ENCODE data around the gene IGSF21. TPM values are rescaled to one million over a fixed set of nuclear protein-coding genes. Genes with fewer than 3 reads are reported as not detected.

The IGSF21 gene
- polyA plus RNA-seq, 1 donor (not counting 4 experiments of a cell fraction or from before 2014, with no cell fraction given) = not detected

GRCh38 chr1:18263547-18264120, 156.0 kb downstream of the IGSF21 start:
- no peak overlapping the region for H3K27ac ChIP-seq (ENCODE audit: control insufficient read depth, insufficient read depth, low read length)
- H4K20me1 ChIP-seq (ENCODE audit: control insufficient read depth, extremely low read depth, insufficient read depth, low read length) = no peaks in the 10 kb centered on the region
- no peaks in the 10 kb centered on the region for H3K27me3 ChIP-seq (ENCODE audit: control insufficient read depth, extremely low read depth, insufficient read depth, low read length)
- H3K4me3 ChIP-seq (ENCODE audit: control insufficient read depth in 2 of 3, extremely low read depth in 1 of 3, insufficient read depth in 2 of 3, low read depth in 1 of 3, low read length in 3 of 3) = no peak overlapping the region
- no peak overlapping the region for H3K9ac ChIP-seq (ENCODE audit: control insufficient read depth, extremely low read depth, insufficient read depth, low read length)
- FAIRE-seq (no peak), DNase-seq (ENCODE audit: low read depth, low spot score) (no peak)
- H2AFZ ChIP-seq (ENCODE audit: control insufficient read depth, low read length) = no peak overlapping the region
- TF ChIP-seq EZH2 (IDR thresholded peaks at IDR 0.05; ENCODE audit: low read length) = no peak
- no peak for TF ChIP-seq CTCF (optimal IDR thresholded peaks at IDR 0.05 in 1 of 3, IDR thresholded peaks at IDR 0.05 in 1 of 3, conservative IDR thresholded peaks at IDR 0.05 in 1 of 3; ENCODE audit: extremely low read depth in 1 of 3, insufficient read depth in 2 of 3, low read length in 3 of 3)
- no peaks in the 10 kb centered on the region for H3K9me1 ChIP-seq (ENCODE audit: control insufficient read depth, extremely low read depth, insufficient read depth, low read length)
- no peaks in the 10 kb centered on the region for H3K36me3 ChIP-seq (ENCODE audit: control insufficient read depth in 2 of 2, extremely low read depth in 1 of 2, insufficient read depth in 2 of 2, low read length in 2 of 2)
- no peaks in the 10 kb centered on the region for H3K79me2 ChIP-seq (ENCODE audit: control insufficient read depth, insufficient read depth, low read length)
- H3K4me2 ChIP-seq (ENCODE audit: control insufficient read depth, extremely low read depth, insufficient read depth, low read depth, low read length) = no peak overlapping the region
- no peaks in the 10 kb centered on the region for H3K4me1 ChIP-seq (ENCODE audit: control insufficient read depth, extremely low read depth, insufficient read depth, low read length)
- dilution Hi-C loops (cut with MboI; ENCODE audit: extremely low pct_ligation_motif_present, low sequenced_read_pairs) = no loop called here
- H3K9me3 ChIP-seq (ENCODE audit: control insufficient read depth, low read depth, low read length) = no peaks in the 10 kb centered on the region

GRCh38 chr1:18264450-18265039, 156.9 kb downstream of the IGSF21 start:
- H3K4me1 ChIP-seq (ENCODE audit: control insufficient read depth, extremely low read depth, insufficient read depth, low read length) = no peaks in the 10 kb centered on the region
- TF ChIP-seq CTCF (optimal IDR thresholded peaks at IDR 0.05 in 1 of 3, IDR thresholded peaks at IDR 0.05 in 1 of 3, conservative IDR thresholded peaks at IDR 0.05 in 1 of 3; ENCODE audit: extremely low read depth in 1 of 3, insufficient read depth in 2 of 3, low read length in 3 of 3) (no peak), EZH2 (IDR thresholded peaks at IDR 0.05; ENCODE audit: low read length) (no peak)
- H3K9me3 ChIP-seq (ENCODE audit: control insufficient read depth, low read depth, low read length) = no peaks in the 10 kb centered on the region
- no peak overlapping the region for H2AFZ ChIP-seq (ENCODE audit: control insufficient read depth, low read length)
- no peaks in the 10 kb centered on the region for H3K79me2 ChIP-seq (ENCODE audit: control insufficient read depth, insufficient read depth, low read length)
- no peak overlapping the region for H3K9ac ChIP-seq (ENCODE audit: control insufficient read depth, extremely low read depth, insufficient read depth, low read length)
- FAIRE-seq (no peak), DNase-seq (ENCODE audit: low read depth, low spot score) (no peak)
- dilution Hi-C loops (cut with MboI; ENCODE audit: extremely low pct_ligation_motif_present, low sequenced_read_pairs) = no loop called here
- no peak overlapping the region for H3K4me2 ChIP-seq (ENCODE audit: control insufficient read depth, extremely low read depth, insufficient read depth, low read depth, low read length)
- H4K20me1 ChIP-seq (ENCODE audit: control insufficient read depth, extremely low read depth, insufficient read depth, low read length) = no peaks in the 10 kb centered on the region
- no peak overlapping the region for H3K27ac ChIP-seq (ENCODE audit: control insufficient read depth, insufficient read depth, low read length)
- H3K27me3 ChIP-seq (ENCODE audit: control insufficient read depth, extremely low read depth, insufficient read depth, low read length) = no peaks in the 10 kb centered on the region
- H3K4me3 ChIP-seq (ENCODE audit: control insufficient read depth in 2 of 3, extremely low read depth in 1 of 3, insufficient read depth in 2 of 3, low read depth in 1 of 3, low read length in 3 of 3) = no peak overlapping the region
- H3K36me3 ChIP-seq (ENCODE audit: control insufficient read depth in 2 of 2, extremely low read depth in 1 of 2, insufficient read depth in 2 of 2, low read length in 2 of 2) = no peaks in the 10 kb centered on the region
- H3K9me1 ChIP-seq (ENCODE audit: control insufficient read depth, extremely low read depth, insufficient read depth, low read length) = no peaks in the 10 kb centered on the region

Measured in keratinocyte (primary cell).